ENCODE measurements around the gene SCN1A.
A peak's percentile ranks its signal among the peaks of the same experiment; 100 is the strongest.

SCN1A gene

DNA sequence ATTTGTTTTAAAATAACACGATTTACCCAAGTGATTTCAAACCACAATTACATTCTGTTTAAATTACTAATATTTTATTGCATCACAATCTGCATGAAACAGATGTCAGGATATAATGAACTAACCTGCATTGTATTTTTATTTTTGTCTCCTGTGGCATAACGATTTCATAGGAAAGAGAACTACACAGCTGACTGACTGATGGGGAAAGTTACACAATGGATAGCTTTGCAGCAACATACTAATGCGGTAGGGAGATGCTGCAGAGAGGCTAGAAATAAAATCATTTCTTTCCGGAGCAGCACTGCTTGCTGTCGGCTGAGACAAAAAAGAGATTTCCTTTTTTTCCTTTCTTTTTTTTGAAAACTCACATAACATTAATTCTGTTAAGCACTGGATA is 36.9 kb downstream of the SCN1A start:
- DNase-seq, result no peak
- TF ChIP-seq, protein P1, sequence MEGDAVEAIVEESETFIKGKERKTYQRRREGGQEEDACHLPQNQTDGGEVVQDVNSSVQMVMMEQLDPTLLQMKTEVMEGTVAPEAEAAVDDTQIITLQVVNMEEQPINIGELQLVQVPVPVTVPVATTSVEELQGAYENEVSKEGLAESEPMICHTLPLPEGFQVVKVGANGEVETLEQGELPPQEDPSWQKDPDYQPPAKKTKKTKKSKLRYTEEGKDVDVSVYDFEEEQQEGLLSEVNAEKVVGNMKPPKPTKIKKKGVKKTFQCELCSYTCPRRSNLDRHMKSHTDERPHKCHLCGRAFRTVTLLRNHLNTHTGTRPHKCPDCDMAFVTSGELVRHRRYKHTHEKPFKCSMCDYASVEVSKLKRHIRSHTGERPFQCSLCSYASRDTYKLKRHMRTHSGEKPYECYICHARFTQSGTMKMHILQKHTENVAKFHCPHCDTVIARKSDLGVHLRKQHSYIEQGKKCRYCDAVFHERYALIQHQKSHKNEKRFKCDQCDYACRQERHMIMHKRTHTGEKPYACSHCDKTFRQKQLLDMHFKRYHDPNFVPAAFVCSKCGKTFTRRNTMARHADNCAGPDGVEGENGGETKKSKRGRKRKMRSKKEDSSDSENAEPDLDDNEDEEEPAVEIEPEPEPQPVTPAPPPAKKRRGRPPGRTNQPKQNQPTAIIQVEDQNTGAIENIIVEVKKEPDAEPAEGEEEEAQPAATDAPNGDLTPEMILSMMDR (IDR thresholded peaks at IDR 0.05; ENCODE audit: low read depth, low read length), result no peak

DNA sequence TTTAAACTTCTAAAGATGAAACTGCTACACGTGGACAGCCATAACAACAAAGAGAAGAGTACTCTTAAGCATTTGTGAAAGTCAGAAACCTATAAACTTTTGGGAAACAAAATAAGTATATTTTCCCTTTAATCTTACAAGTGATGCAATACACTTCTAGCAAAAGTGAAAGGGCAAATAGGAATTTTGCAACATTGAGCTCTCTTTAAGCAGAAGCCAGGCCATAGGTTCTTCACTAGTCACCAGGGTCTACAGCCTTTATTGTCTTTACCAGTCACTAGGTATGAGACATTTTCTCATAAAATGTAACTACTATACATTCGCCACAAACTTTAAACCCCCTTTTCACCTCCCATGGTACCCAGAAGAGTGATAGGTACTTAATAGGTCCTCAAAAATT is 37.5 kb downstream of the SCN1A start:
- Histone ChIP-seq H3K27me3 (ENCODE audit: insufficient read depth, low read depth, severe bottlenecking) (no peaks in the 10 kb centered on the region), H3K27ac (no peak overlapping the region), H3K9me3 (ENCODE audit: severe bottlenecking) (no peaks in the 10 kb centered on the region), H3K4me3 (ENCODE audit: low read depth, low read length) (no peak overlapping the region), H3K36me3 (no peaks in the 10 kb centered on the region)
- no peak for DNase-seq
- TF ChIP-seq, protein P1 (IDR thresholded peaks at IDR 0.05; ENCODE audit: low read depth, low read length), result no peak

More for the DNA sequence above, 36.9 kb downstream of the SCN1A start:
- Histone ChIP-seq H3K9me3 (ENCODE audit: severe bottlenecking) (no peaks in the 10 kb centered on the region), H3K4me3 (ENCODE audit: low read depth, low read length) (no peak overlapping the region), H3K36me3 (no peaks in the 10 kb centered on the region), H3K27me3 (ENCODE audit: insufficient read depth, low read depth, severe bottlenecking) (no peaks in the 10 kb centered on the region), H3K27ac (no peak overlapping the region)

DNA sequence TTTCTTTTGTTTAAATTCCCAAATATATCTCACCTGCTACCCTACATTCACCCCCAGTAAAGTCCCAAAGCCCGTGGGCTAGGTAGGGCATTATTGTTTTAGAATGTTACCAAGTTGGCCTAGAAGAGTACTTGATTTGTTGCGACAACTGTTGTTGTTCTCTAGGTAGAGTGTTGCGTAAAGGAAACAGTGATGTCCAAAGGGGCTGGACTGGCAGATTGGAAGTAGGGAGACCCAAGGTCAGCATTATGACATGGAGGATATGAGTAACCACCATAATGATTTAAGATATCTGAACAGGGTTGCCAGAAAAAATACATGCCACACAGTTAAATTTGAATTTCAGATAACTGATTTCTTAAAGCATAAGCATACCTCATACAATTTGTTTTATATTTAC is 39.2 kb downstream of the SCN1A start:
- Histone ChIP-seq H3K4me3 (ENCODE audit: low read depth, low read length) (no peak overlapping the region), H3K27me3 (ENCODE audit: insufficient read depth, low read depth, severe bottlenecking) (no peaks in the 10 kb centered on the region), H3K27ac (no peak overlapping the region), H3K36me3 (no peaks in the 10 kb centered on the region), H3K9me3 (ENCODE audit: severe bottlenecking) (no peaks in the 10 kb centered on the region)
- TF ChIP-seq, protein P1 (IDR thresholded peaks at IDR 0.05; ENCODE audit: low read depth, low read length), result no peak
- no peak for DNase-seq

DNA sequence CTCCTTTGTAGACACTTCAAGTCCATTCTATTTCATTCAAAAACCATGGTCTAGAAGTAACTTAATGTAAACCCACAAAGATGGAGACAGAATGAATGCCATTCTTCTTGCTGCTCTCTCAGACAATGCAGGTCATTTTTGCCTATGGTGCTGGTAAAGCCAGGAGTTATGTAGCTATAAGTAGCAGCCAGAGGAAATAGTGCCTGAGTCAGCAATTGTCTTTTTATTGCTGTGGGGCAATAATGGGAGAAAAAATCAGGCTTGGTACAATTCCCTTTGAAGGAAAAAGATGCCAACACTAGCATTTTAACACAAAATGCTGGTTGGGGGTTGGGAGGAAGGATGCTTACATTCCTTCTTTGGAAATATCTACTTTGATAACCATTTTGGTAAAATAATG is 43.5 kb downstream of the SCN1A start:
- no peak for DNase-seq
- Histone ChIP-seq H3K36me3 (no peaks in the 10 kb centered on the region), H3K4me3 (ENCODE audit: low read depth, low read length) (no peak overlapping the region), H3K27me3 (ENCODE audit: insufficient read depth, low read depth, severe bottlenecking) (no peaks in the 10 kb centered on the region), H3K9me3 (ENCODE audit: severe bottlenecking) (no peaks in the 10 kb centered on the region), H3K27ac (no peak overlapping the region)
- TF ChIP-seq, protein P1 (IDR thresholded peaks at IDR 0.05; ENCODE audit: low read depth, low read length), result no peak

DNA sequence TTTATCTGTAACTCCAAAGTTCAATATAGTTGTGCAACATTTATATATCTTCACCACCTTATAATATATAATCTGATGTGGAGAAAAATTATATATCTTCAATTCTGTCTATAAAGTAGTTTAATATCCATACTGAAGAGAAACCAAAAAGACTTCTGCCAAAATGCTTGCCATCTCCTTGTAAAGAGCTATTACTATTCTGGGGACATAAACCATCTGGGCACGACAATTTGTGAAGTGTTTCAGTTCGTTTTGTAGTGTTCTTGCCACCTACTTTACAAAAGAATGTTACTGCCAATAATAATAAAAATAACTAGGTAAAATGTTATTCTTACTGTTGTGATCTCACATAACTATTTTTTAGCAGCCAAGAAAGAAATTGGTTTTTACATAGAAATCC is 45.1 kb downstream of the SCN1A start:
- no peaks in the 10 kb centered on the region for H3K36me3 ChIP-seq
- H3K4me3 ChIP-seq (ENCODE audit: low read depth, low read length), result no peak overlapping the region
- H3K27me3 ChIP-seq (ENCODE audit: insufficient read depth, low read depth, severe bottlenecking), result no peaks in the 10 kb centered on the region
- H3K27ac ChIP-seq, result no peak overlapping the region
- H3K9me3 ChIP-seq (ENCODE audit: severe bottlenecking), result no peaks in the 10 kb centered on the region
- TF ChIP-seq, protein P1 (IDR thresholded peaks at IDR 0.05; ENCODE audit: low read depth, low read length), result no peak
- no peak for DNase-seq

DNA sequence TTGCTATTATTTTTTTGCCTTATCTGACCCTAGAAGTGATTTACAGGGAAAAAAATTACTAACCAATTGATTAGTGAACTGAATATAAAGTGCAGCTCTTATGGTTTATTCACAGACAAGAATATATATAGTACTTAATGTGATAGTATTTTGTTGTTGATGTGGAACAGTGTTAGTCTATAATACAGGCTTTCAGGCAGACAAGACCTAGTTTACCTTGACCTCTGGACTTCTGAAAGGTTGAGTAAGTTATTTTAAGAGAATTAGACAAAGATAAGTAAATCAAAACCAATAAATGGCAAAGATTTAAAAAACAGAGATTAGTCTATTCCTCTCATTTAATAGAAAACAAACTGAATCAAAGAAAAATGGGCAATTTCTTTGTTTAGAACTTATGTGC is 46.0 kb downstream of the SCN1A start:
- Histone ChIP-seq H3K27me3 (ENCODE audit: insufficient read depth, low read depth, severe bottlenecking) (no peaks in the 10 kb centered on the region), H3K36me3 (no peaks in the 10 kb centered on the region), H3K9me3 (ENCODE audit: severe bottlenecking) (no peaks in the 10 kb centered on the region), H3K27ac (peak overlapping the region; percentile 80), H3K4me3 (ENCODE audit: low read depth, low read length) (no peak overlapping the region)
- no peak for DNase-seq
- TF ChIP-seq, protein P1 (IDR thresholded peaks at IDR 0.05; ENCODE audit: low read depth, low read length), result no peak
